ENCODE data around the gene MEIOC. TPM values are rescaled to one million over a fixed set of nuclear protein-coding genes. Genes with fewer than 3 reads are reported as not detected.

MEIOC gene
- total and polyA plus RNA-seq, 2 donors (not counting 3 experiments of a cell fraction or from before 2014, with no cell fraction given): 0.08 to 0.46 TPM

GRCh38 chr17:44688200-44688599 is 31.9 kb downstream of the MEIOC start:
- no peak for FAIRE-seq
- dilution Hi-C loops (cut with MboI; ENCODE audit: extremely low pct_ligation_motif_present, low sequenced_read_pairs): no loop called here
- H3K36me3 ChIP-seq (ENCODE audit: control insufficient read depth in 2 of 2, extremely low read depth in 1 of 2, insufficient read depth in 2 of 2, low read length in 2 of 2): peaks cover 0 to 4% of the 10 kb centered on the region in 2 experiments
- BruUV-seq (replicated peaks): no TSS peak
- DNase-seq (ENCODE audit: low read depth, low spot score): no peak
- H3K27ac ChIP-seq (ENCODE audit: insufficient read depth, low read depth, low read length): no peak overlapping the region
- H2AFZ ChIP-seq (ENCODE audit: low read depth, low read length): no peak overlapping the region
- peak overlapping the region; percentile 92 for H3K4me2 ChIP-seq (ENCODE audit: insufficient read depth, low read length)
- POLR2A ChIA-PET: no interaction called here
- CTCF ChIA-PET: interaction anchor here (0.8 to 1.1 kb wide), 2 partner anchors 11 to 16 kb away, joined by 3 read pairs; no protein-coding TSS in a partner anchor
- peaks cover 14% of the 10 kb centered on the region for H3K4me1 ChIP-seq (ENCODE audit: control insufficient read depth, extremely low read depth, insufficient read depth, low read length)
- H3K9ac ChIP-seq (replicated peaks; ENCODE audit: extremely low read depth, insufficient read depth, low read length): no peak overlapping the region
- TF ChIP-seq EZH2 (IDR thresholded peaks at IDR 0.05; ENCODE audit: borderline replicate concordance, low read depth, low read length, severe bottlenecking) (no peak), GATA2 (IDR thresholded peaks at IDR 0.05; ENCODE audit: insufficient read depth, insufficient read length, low read depth, low read length) (no peak), POLR2A (IDR thresholded peaks at IDR 0.05; ENCODE audit: low read depth, low read length) (no peak), MYC (IDR thresholded peaks at IDR 0.05; ENCODE audit: low read depth, low read length) (no peak), MAX (IDR thresholded peaks at IDR 0.05; ENCODE audit: insufficient read depth, insufficient read length) (no peak)
- no peaks in the 10 kb centered on the region for H4K20me1 ChIP-seq (replicated peaks; ENCODE audit: control insufficient read depth, extremely low read depth, insufficient read depth, low read length)
- no peak overlapping the region for H3K4me3 ChIP-seq (replicated peaks in 1 of 3; ENCODE audit: insufficient read depth in 1 of 3, low read depth in 1 of 3, low read length in 3 of 3)
- no peaks in the 10 kb centered on the region for H3K9me3 ChIP-seq (replicated peaks; ENCODE audit: control insufficient read depth, insufficient read depth, low read length)
- H3K9me1 ChIP-seq (replicated peaks; ENCODE audit: control insufficient read depth, extremely low read depth, insufficient read depth, low read length): no peaks in the 10 kb centered on the region
- intact Hi-C loops (cut with micrococcal nuclease): no loop called here
- no peaks in the 10 kb centered on the region for H3K27me3 ChIP-seq (ENCODE audit: control insufficient read depth in 2 of 2, insufficient read depth in 2 of 2, low read length in 2 of 2)
- H3K79me2 ChIP-seq (ENCODE audit: control insufficient read depth, insufficient read depth, low read length): peaks cover 21% of the 10 kb centered on the region

GRCh38 chr17:44688675-44689476 is 32.6 kb downstream of the MEIOC start:
- CTCF ChIA-PET: interaction anchor here (0.8 to 1.5 kb wide), 4 partner anchors 12 to 135 kb away, joined by 3 read pairs; partner anchors contain the start of gene DBF4B
- H3K27me3 ChIP-seq (ENCODE audit: control insufficient read depth in 2 of 2, insufficient read depth in 2 of 2, low read length in 2 of 2): no peaks in the 10 kb centered on the region
- no peaks in the 10 kb centered on the region for H4K20me1 ChIP-seq (replicated peaks; ENCODE audit: control insufficient read depth, extremely low read depth, insufficient read depth, low read length)
- TF ChIP-seq GATA2 (IDR thresholded peaks at IDR 0.05; ENCODE audit: insufficient read depth, insufficient read length, low read depth, low read length): no peak
- no peak for TF ChIP-seq JUN (IDR thresholded peaks at IDR 0.05; ENCODE audit: borderline replicate concordance, insufficient read depth, insufficient read length, low read depth)
- TF ChIP-seq EZH2 (IDR thresholded peaks at IDR 0.05; ENCODE audit: borderline replicate concordance, low read depth, low read length, severe bottlenecking): no peak
- TF ChIP-seq CTCF (IDR thresholded peaks at IDR 0.05; ENCODE audit: extremely low read depth in 1 of 2, insufficient read depth in 1 of 2, low read depth in 1 of 2, low read length in 2 of 2): no peak
- TF ChIP-seq MYC (IDR thresholded peaks at IDR 0.05; ENCODE audit: low read depth, low read length): no peak
- no peak for TF ChIP-seq POLR2AphosphoS5 (IDR thresholded peaks at IDR 0.05; ENCODE audit: insufficient read depth, low read depth, low read length)
- no peak for TF ChIP-seq MAX (IDR thresholded peaks at IDR 0.05; ENCODE audit: insufficient read depth, insufficient read length)
- TF ChIP-seq FOS (IDR thresholded peaks at IDR 0.05; ENCODE audit: borderline replicate concordance, insufficient read depth, low read length): no peak
- TF ChIP-seq POLR2A (IDR thresholded peaks at IDR 0.05; ENCODE audit: low read depth, low read length): no peak
- intact Hi-C loops (cut with micrococcal nuclease): no loop called here
- peak overlapping the region; percentile 98 for H2AFZ ChIP-seq (ENCODE audit: low read depth, low read length)
- BruUV-seq (replicated peaks): TSS peak; percentile 50
- no peaks in the 10 kb centered on the region for H3K9me3 ChIP-seq (replicated peaks; ENCODE audit: control insufficient read depth, insufficient read depth, low read length)
- peak overlapping the region; percentile 62 for H3K27ac ChIP-seq (ENCODE audit: insufficient read depth, low read depth, low read length)
- DNase-seq (ENCODE audit: low read depth, low spot score): peak; percentile 4
- peak overlapping the region; percentile 89 to 98 (median 90) for H3K4me3 ChIP-seq (replicated peaks in 1 of 3; ENCODE audit: insufficient read depth in 1 of 3, low read depth in 1 of 3, low read length in 3 of 3)
- peak overlapping the region; percentile 94 for H3K9ac ChIP-seq (replicated peaks; ENCODE audit: extremely low read depth, insufficient read depth, low read length)
- H3K36me3 ChIP-seq (ENCODE audit: control insufficient read depth in 2 of 2, extremely low read depth in 1 of 2, insufficient read depth in 2 of 2, low read length in 2 of 2): no peaks in the 10 kb centered on the region
- H3K79me2 ChIP-seq (ENCODE audit: control insufficient read depth, insufficient read depth, low read length): peaks cover 21% of the 10 kb centered on the region
- H3K4me2 ChIP-seq (ENCODE audit: insufficient read depth, low read length): peak overlapping the region; percentile 92
- FAIRE-seq: peak; percentile 56
- POLR2A ChIA-PET: no interaction called here
- H3K4me1 ChIP-seq (ENCODE audit: control insufficient read depth, extremely low read depth, insufficient read depth, low read length): peaks cover 14% of the 10 kb centered on the region
- no peaks in the 10 kb centered on the region for H3K9me1 ChIP-seq (replicated peaks; ENCODE audit: control insufficient read depth, extremely low read depth, insufficient read depth, low read length)
- dilution Hi-C loops (cut with MboI; ENCODE audit: extremely low pct_ligation_motif_present, low sequenced_read_pairs): no loop called here
